Ishikawa (cell line): Measurements from ENCODE around the gene PREX1.

ENCODE experiments used
- CEBPB ChIP-seq: IDR thresholded peaks from 2 replicates; pipeline ENCODE4 v1.6.1; 2012
- CREB1 ChIP-seq: IDR thresholded peaks from 2 replicates; pipeline ENCODE4 v1.6.1; 2012; ENCODE audit warnings: low read depth
- EGR1 ChIP-seq: IDR thresholded peaks from 2 replicates; pipeline ENCODE4 v1.6.1; 2012
- EP300 ChIP-seq: IDR thresholded peaks from 2 replicates; pipeline ENCODE4 v1.6.1; 2012; ENCODE audit warnings: borderline replicate concordance
- MAX ChIP-seq: IDR thresholded peaks from 2 replicates; pipeline ENCODE4 v1.6.1; 2012
- RAD21 ChIP-seq: IDR thresholded peaks from 2 replicates; pipeline ENCODE4 v1.6.1; 2012; ENCODE audit warnings: low read depth
- REST ChIP-seq: IDR thresholded peaks from 2 replicates; pipeline ENCODE4 v1.6.1; 2012; ENCODE audit warnings: low read depth, mild to moderate bottlenecking
- TAF1 ChIP-seq: IDR thresholded peaks from 2 replicates; pipeline ENCODE4 v1.6.1; 2012; ENCODE audit warnings: low read depth, mild to moderate bottlenecking
- TCF12 ChIP-seq: IDR thresholded peaks from 2 replicates; pipeline ENCODE4 v1.6.1; 2012; ENCODE audit warnings: low read depth
- TEAD4 ChIP-seq: IDR thresholded peaks from 2 replicates; pipeline ENCODE4 v1.6.1; 2012
- USF1 ChIP-seq: IDR thresholded peaks from 2 replicates; pipeline ENCODE4 v1.6.1; 2012
- YY1 ChIP-seq: IDR thresholded peaks from 2 replicates; pipeline ENCODE4 v1.6.1; 2012; ENCODE audit warnings: low read depth

- TF ChIP-seq TEAD4 (no peak), CEBPB (no peak), EGR1 (no peak), MAX (no peak), REST (no peak), RAD21 (no peak), TCF12 (no peak), YY1 (no peak), TAF1 (no peak), CREB1 (no peak), EP300 (no peak), USF1 (no peak)
These were observed 18.1 kb downstream of the PREX1 start for GRCh38 chr20:48809673-48810072.
